Vagina (tissue), 2 donors: ENCODE data around the gene ZNF664. TPM values are rescaled to one million over a fixed set of nuclear protein-coding genes. Genes with fewer than 3 reads are reported as not detected.

Experiments used
- DNase-seq, 2 donors: peaks; one replicate each; pipeline ENCODE4 v3.0.0-alpha.2; 2017; ENCODE audit errors: extremely low spot score in 2 of 2
- H3K27ac ChIP-seq: fragments of 200-600 bp; sonication (generic); one replicate; pipeline ENCODE4 v1.5.1; 2019
- H3K27me3 ChIP-seq: fragments of 200-600 bp; sonication (generic); one replicate; pipeline ENCODE4 v1.5.1; 2019
- H3K36me3 ChIP-seq, 2 donors: fragments of 200-600 bp; sonication (generic); one replicate each; pipeline ENCODE4 v1.5.1; 2017 to 2019
- H3K4me1 ChIP-seq: fragments of 200-600 bp; sonication (generic); one replicate; pipeline ENCODE4 v1.5.1; 2019
- H3K4me3 ChIP-seq, 2 donors: fragments of 200-600 bp; sonication (generic); 1 replicate in 1 of 2; 2 replicates in 1 of 2; pipeline ENCODE4 v1.5.1; 2016 to 2019
- H3K9me3 ChIP-seq: fragments of 200-600 bp; sonication (generic); one replicate; pipeline ENCODE4 v1.5.1; 2019
- POLR2A ChIP-seq, 2 donors: fragments of 450-650 bp; IDR thresholded peaks; one replicate each; pipeline ENCODE4 v1.6.1; 2017; ENCODE audit warnings: antibody characterized with exemption in 2 of 2, mild to moderate bottlenecking in 2 of 2, moderate library complexity in 2 of 2
- POLR2AphosphoS5 ChIP-seq, 2 donors: sonication (generic); formaldehyde crosslinking; IDR thresholded peaks; one replicate each; pipeline ENCODE4 v1.9.0; 2017; ENCODE audit warnings: antibody characterized with exemption in 2 of 2, mild to moderate bottlenecking in 2 of 2, low read depth in 1 of 2; ENCODE audit not compliant: insufficient read depth in 1 of 2
- intact Hi-C: fragments of 100-400 bp; cut with DNase I; formaldehyde crosslinking; loops from one replicate; pipeline ENCODE4 v1.15.1; 2023
- total RNA-seq: library from RNA; depleted of rRNA; stranded (reverse); fragments of >200 nt; gene quantifications from one replicate; pipeline ENCODE4 v1.2.3, GENCODE V29; 2016
- TF ChIP-seq, protein P1 (sequence below), 3 experiments: fragments of 450-650 bp in 2 of 3; fragments of 200-600 bp in 1 of 3; sonication (generic) in 1 of 3; IDR thresholded peaks; one replicate each; pipeline ENCODE4 v1.5.1; 2017 to 2019; ENCODE audit warnings: antibody characterized with exemption in 3 of 3, mild to moderate bottlenecking in 2 of 3, moderate library complexity in 2 of 3

ZNF664 gene
- total RNA-seq, 1 donor from 2014 or later = 40.5 TPM

DNA sequence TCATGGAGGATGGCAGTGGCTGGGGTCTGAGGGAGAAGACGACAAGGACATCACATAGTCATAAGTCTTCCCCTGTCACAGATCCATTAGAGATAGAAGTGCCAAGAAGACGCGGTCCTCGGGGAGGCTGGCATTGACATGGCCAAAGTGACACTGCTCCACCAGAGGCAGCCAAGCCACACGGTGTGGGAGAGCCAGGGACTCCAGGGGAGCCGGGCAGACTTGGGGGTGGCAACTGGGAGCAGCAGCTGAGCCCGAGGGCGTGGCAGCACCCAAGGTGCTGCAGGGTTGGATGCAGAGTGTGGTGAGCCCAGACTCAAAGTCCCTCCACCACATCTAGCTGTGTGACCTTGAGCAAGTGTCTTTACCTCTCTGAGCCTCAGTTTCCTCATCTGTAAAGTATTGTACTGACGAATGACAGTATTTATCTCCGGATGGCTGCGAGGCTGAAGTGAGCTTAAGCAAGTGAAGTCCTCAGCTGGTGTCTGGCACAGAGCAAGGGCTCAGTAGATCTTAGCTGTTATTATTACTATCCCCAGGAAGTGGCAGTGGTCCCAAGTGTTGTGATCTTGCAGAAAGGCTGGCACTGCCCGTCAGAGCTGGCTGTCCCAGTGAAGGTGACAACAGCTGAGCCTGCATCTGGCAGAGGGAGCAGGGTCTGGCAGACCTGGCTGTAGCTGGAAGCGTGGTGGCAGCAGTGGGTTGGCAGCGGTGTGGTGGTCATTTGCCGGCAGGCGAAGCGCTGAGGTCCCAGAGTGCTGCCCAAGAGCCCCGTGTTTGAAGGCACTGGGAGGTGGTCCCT, 54.9 kb downstream of the ZNF664 start:
- TF ChIP-seq POLR2A (IDR thresholded peaks at IDR 0.05) (no peak), POLR2AphosphoS5 (IDR thresholded peaks at IDR 0.05; ENCODE audit: insufficient read depth in 1 of 2, low read depth in 1 of 2) (no peak)
- no peaks in the 10 kb centered on the region for H3K9me3 ChIP-seq
- DNase-seq = no peak
- no peaks in the 10 kb centered on the region for H3K27me3 ChIP-seq
- H3K27ac ChIP-seq = no peak overlapping the region
- H3K4me1 ChIP-seq = peaks cover 13% of the 10 kb centered on the region
- intact Hi-C loops = no loop called here
- H3K4me3 ChIP-seq = no peak overlapping the region
- no peaks in the 10 kb centered on the region for H3K36me3 ChIP-seq

DNA sequence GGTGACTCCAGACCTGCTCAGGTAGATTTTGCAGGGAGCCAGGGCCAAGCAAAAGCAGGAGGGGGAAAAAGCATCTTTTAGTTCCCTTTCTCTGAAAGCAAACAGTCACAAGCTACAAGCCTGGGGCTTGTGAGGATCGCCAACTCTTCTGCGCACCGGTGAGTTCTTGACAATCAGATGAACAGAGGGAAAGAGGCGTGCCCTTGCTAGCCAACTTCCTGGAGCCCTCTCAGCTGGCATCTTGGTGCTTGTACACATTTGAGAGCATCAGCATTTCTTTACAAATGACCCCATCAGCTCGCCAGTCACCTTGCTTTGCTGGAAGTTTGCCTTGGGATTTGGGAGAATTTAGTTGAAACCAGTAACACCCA, 55.5 kb downstream of the ZNF664 start:
- Histone ChIP-seq H3K27ac (no peak overlapping the region), H3K9me3 (no peaks in the 10 kb centered on the region), H3K27me3 (no peaks in the 10 kb centered on the region), H3K4me3 (no peak overlapping the region), H3K4me1 (peaks cover 13% of the 10 kb centered on the region), H3K36me3 (no peaks in the 10 kb centered on the region)
- DNase-seq = no peak
- TF ChIP-seq POLR2AphosphoS5 (IDR thresholded peaks at IDR 0.05; ENCODE audit: insufficient read depth in 1 of 2, low read depth in 1 of 2) (no peak), POLR2A (IDR thresholded peaks at IDR 0.05) (no peak)
- TF ChIP-seq, protein P1, sequence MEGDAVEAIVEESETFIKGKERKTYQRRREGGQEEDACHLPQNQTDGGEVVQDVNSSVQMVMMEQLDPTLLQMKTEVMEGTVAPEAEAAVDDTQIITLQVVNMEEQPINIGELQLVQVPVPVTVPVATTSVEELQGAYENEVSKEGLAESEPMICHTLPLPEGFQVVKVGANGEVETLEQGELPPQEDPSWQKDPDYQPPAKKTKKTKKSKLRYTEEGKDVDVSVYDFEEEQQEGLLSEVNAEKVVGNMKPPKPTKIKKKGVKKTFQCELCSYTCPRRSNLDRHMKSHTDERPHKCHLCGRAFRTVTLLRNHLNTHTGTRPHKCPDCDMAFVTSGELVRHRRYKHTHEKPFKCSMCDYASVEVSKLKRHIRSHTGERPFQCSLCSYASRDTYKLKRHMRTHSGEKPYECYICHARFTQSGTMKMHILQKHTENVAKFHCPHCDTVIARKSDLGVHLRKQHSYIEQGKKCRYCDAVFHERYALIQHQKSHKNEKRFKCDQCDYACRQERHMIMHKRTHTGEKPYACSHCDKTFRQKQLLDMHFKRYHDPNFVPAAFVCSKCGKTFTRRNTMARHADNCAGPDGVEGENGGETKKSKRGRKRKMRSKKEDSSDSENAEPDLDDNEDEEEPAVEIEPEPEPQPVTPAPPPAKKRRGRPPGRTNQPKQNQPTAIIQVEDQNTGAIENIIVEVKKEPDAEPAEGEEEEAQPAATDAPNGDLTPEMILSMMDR (IDR thresholded peaks at IDR 0.05) = no peak
- intact Hi-C loops = no loop called here

DNA sequence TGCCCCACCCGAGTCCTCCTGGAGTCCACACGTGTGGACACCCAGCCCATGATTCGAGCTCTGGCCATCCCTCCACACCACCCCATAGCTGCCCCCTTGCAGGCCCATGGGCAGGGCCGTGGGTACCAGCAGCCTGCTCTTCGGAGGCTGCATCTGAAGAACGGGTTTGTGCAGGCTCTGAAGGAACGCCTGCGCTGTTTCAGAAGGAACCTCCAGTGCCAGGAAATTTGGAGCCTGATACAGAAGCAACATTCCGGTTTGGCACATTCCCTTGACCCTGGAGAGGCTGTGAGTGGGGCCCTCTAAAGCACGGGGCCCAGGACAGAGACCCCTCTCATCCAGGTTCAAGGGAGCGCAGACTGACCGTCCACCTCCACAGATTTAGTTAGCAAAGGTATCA, 57.0 kb downstream of the ZNF664 start:
- intact Hi-C loops = no loop called here
- no peak for DNase-seq
- Histone ChIP-seq H3K27me3 (no peaks in the 10 kb centered on the region), H3K27ac (peak overlapping the region; percentile 56), H3K4me3 (no peak overlapping the region), H3K4me1 (peaks cover 6% of the 10 kb centered on the region), H3K36me3 (no peaks in the 10 kb centered on the region), H3K9me3 (no peaks in the 10 kb centered on the region)
- TF ChIP-seq POLR2A (IDR thresholded peaks at IDR 0.05) (no peak), POLR2AphosphoS5 (IDR thresholded peaks at IDR 0.05; ENCODE audit: insufficient read depth in 1 of 2, low read depth in 1 of 2) (no peak)
- TF ChIP-seq, protein P1 (IDR thresholded peaks at IDR 0.05) = no peak

DNA sequence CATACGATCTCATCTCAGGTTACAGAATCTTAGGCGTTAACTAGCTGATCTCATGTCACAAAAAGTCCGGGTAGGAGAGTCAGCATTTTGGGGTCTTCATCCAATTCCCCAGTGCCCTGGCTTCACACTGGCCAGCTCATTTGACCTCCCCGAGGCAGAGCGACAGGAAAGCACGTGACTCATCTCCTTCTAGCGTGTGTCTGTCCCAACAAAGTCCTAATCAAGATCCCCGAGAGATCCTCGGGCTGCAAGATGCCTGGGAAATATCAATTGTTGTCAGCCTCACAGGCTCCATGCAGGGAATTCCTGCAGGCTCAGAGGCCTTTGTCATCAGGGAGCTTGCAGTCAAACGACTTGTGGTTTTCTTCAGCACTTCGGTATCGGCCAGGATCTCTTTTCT, 57.5 kb downstream of the ZNF664 start:
- H3K4me1 ChIP-seq = peaks cover 6% of the 10 kb centered on the region
- H3K36me3 ChIP-seq = no peaks in the 10 kb centered on the region
- H3K4me3 ChIP-seq = no peak overlapping the region
- intact Hi-C loops = no loop called here
- H3K9me3 ChIP-seq = no peaks in the 10 kb centered on the region
- DNase-seq = no peak
- no peaks in the 10 kb centered on the region for H3K27me3 ChIP-seq
- peak overlapping the region; percentile 56 for H3K27ac ChIP-seq
- TF ChIP-seq POLR2A (IDR thresholded peaks at IDR 0.05) (no peak), POLR2AphosphoS5 (IDR thresholded peaks at IDR 0.05; ENCODE audit: insufficient read depth in 1 of 2, low read depth in 1 of 2) (no peak)
- TF ChIP-seq, protein P1 (IDR thresholded peaks at IDR 0.05) = no peak

DNA sequence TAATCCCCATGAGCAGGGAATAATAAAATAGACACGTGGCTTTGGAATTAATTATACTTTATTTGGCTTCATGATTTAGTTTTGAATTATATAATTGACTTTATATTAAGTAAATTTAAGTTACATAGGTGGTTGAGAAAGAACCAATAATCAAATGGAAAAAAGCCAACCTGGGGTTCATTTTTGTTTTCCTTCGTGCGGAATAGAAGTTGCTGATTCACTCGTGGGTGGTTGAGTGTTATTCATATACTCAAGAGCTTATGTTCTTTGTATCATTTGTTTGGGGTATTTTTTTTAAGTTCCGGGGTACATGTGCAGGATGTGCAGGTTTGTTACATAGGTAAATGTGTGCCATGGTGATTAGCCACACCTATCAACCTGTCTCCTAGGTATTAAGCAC, 58.0 kb downstream of the ZNF664 start:
- Histone ChIP-seq H3K27ac (peak overlapping the region; percentile 15), H3K9me3 (no peaks in the 10 kb centered on the region), H3K4me3 (no peak overlapping the region), H3K4me1 (peaks cover 6% of the 10 kb centered on the region), H3K36me3 (no peaks in the 10 kb centered on the region), H3K27me3 (no peaks in the 10 kb centered on the region)
- intact Hi-C loops = no loop called here
- no peak for DNase-seq
- TF ChIP-seq POLR2AphosphoS5 (IDR thresholded peaks at IDR 0.05; ENCODE audit: insufficient read depth in 1 of 2, low read depth in 1 of 2) (no peak), POLR2A (IDR thresholded peaks at IDR 0.05) (no peak)
- TF ChIP-seq, protein P1 (IDR thresholded peaks at IDR 0.05) = no peak
